ENCODE measurements around the gene LRRC75A. TPM values are rescaled to one million over a fixed set of nuclear protein-coding genes. Genes with fewer than 3 reads are reported as not detected.
A peak's percentile ranks its signal among the peaks of the same experiment; 100 is the strongest.

The LRRC75A gene
- total RNA-seq, 1 donor from 2014 or later = 0.96 TPM

DNA sequence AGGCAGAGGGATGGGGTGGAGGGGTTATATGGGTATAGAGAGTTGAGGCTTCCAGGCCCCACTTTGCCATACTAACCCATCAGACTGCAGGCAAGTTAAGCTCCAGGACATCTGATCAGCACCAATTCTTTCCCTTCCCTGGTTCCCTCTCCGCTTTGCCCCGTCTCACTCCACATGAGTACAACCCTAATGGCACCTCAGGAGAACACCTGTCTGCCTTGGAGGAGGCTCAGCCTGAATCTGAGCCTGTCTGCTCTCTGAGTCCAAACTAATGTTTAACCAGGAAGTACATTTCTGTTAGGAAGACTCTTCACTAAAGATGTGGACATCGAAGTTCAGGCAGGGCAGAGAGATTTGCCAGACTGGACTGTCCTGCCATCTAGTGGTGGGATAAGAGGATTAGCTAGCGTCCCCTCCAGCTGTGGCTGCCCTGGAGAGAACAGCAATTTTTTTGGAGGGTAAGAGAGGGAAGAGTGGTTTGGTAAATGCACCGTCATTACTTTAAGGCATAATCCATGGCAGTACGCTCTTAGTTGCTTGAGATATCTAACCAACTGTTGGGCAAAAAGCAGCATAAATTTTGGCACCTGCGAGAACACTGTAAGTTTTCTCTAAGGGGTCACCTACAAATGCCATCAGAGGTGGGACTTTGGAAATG is 29.2 kb upstream of the LRRC75A start:
- Histone ChIP-seq H3K4me3 (no peak overlapping the region), H3K27ac (replicated peaks) (no peak overlapping the region), H3K4me1 (peaks cover 13% of the 10 kb centered on the region), H3K9me3 (replicated peaks) (no peaks in the 10 kb centered on the region), H3K27me3 (ENCODE audit: low read depth) (peaks cover 21% of the 10 kb centered on the region), H3K36me3 (no peaks in the 10 kb centered on the region)
- TF ChIP-seq, protein P1, sequence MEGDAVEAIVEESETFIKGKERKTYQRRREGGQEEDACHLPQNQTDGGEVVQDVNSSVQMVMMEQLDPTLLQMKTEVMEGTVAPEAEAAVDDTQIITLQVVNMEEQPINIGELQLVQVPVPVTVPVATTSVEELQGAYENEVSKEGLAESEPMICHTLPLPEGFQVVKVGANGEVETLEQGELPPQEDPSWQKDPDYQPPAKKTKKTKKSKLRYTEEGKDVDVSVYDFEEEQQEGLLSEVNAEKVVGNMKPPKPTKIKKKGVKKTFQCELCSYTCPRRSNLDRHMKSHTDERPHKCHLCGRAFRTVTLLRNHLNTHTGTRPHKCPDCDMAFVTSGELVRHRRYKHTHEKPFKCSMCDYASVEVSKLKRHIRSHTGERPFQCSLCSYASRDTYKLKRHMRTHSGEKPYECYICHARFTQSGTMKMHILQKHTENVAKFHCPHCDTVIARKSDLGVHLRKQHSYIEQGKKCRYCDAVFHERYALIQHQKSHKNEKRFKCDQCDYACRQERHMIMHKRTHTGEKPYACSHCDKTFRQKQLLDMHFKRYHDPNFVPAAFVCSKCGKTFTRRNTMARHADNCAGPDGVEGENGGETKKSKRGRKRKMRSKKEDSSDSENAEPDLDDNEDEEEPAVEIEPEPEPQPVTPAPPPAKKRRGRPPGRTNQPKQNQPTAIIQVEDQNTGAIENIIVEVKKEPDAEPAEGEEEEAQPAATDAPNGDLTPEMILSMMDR (IDR thresholded peaks at IDR 0.05; ENCODE audit: borderline replicate concordance) = peak; percentile 95
- intact Hi-C loops (cut with micrococcal nuclease) = loop anchor here (5.0 to 10.0 kb wide), 2 partner anchors 69 to 136 kb away; partner anchors contain the start of gene UBB
- DNase-seq = peak; percentile 50

DNA sequence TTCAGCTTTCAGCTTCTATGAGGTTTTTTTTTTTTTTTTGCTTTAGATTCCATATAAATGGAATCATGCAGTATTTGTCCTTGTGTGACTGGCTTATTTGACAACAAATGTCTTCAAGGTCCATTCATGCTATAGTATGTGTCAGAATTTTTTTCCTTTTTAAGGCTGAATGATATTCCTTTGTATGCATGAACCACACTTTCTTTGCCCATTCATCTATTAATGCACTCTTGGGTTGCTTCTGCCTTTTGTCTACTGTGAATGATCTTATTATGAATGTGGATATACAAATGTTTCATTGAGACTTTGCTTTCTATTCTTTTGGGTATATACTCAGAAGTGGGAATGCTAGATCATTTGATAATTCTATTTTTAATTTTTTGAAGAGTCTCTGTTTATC is 27.0 kb upstream of the LRRC75A start:
- DNase-seq = no peak
- TF ChIP-seq, protein P1 (IDR thresholded peaks at IDR 0.05; ENCODE audit: borderline replicate concordance) = no peak
- intact Hi-C loops (cut with micrococcal nuclease) = loop anchor here (5.0 kb wide), 1 partner anchor 57 kb away; no protein-coding TSS in a partner anchor
- Histone ChIP-seq H3K9me3 (replicated peaks) (no peaks in the 10 kb centered on the region), H3K4me1 (peaks cover 15% of the 10 kb centered on the region), H3K4me3 (no peak overlapping the region), H3K36me3 (no peaks in the 10 kb centered on the region), H3K27ac (replicated peaks) (no peak overlapping the region), H3K27me3 (ENCODE audit: low read depth) (peaks cover 16% of the 10 kb centered on the region)

DNA sequence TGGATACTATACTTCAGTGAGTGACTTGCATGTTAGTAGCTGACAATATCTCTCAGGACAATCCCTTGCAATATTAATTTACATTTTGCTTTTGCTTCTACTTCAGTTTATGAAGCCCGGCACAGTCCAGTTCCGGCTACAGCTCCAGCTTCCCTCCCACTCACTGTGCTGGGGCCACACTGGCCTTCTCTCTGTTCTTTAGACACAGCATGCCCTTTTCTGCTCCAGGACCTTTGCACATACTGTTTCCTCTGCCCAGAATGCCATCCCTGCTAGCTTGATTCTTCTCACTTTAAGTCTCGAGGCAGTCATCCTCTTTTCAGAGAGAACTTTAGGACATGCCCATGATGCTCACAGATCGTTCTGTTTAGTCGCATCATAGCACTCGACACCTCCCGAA is 25.5 kb upstream of the LRRC75A start:
- intact Hi-C loops (cut with micrococcal nuclease) = loop anchor here (5.0 kb wide), 1 partner anchor 55 kb away; no protein-coding TSS in a partner anchor
- no peak overlapping the region for H3K4me3 ChIP-seq
- H3K36me3 ChIP-seq = no peaks in the 10 kb centered on the region

DNA sequence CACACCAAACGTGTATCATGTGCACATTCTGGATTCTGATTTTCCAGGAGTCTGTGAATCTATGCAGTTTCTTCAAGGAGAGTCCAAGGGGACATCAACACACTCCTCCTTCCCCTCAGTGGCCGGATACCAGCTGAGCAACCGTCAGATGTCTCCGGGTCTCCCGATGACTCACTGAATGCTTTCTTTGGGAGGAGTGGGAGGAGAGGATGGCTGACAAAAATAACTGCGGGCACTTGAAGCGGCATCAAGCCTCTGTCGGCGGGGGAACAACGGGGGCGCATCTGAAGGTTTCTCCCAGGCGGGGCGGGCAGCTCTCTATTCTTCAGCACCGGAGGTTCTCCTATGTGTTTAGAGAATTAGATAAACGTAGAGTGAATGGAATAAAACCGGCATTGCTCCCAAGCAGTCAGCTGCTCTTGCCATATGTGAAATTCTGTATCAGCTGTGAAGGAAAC is 24.6 kb upstream of the LRRC75A start:
- intact Hi-C loops (cut with micrococcal nuclease) = loop anchor here (5.0 kb wide), 1 partner anchor 54 kb away; no protein-coding TSS in a partner anchor

More for the DNA sequence above, 25.5 kb upstream of the LRRC75A start:
- Histone ChIP-seq H3K9me3 (replicated peaks) (no peaks in the 10 kb centered on the region), H3K27ac (replicated peaks) (no peak overlapping the region), H3K27me3 (ENCODE audit: low read depth) (peaks cover 16% of the 10 kb centered on the region), H3K4me1 (peaks cover 15% of the 10 kb centered on the region)
- TF ChIP-seq, protein P1 (IDR thresholded peaks at IDR 0.05; ENCODE audit: borderline replicate concordance) = no peak
- DNase-seq = no peak

DNA sequence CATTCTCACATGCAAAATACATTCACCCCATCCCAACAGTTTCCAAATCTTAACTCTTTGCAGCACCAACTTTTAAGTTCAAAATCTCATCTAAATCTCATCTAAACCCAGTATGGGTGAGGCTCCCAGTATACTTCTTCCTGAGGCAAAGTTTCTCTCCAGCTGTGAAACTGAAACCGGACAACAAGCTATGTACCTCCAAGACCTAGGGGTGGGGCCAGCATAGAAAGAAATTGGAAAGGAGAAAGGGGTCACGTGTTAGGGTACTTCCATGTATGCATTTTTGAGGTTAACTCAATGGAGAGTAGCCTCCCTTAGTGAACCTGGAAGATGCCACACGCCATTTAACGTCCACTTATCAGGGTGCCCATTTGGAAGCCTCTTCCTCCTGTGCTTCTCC is 23.9 kb upstream of the LRRC75A start:
- H3K36me3 ChIP-seq = no peaks in the 10 kb centered on the region
- TF ChIP-seq, protein P1 (IDR thresholded peaks at IDR 0.05; ENCODE audit: borderline replicate concordance) = no peak
- no peak overlapping the region for H3K4me3 ChIP-seq
- no peaks in the 10 kb centered on the region for H3K9me3 ChIP-seq (replicated peaks)
- peaks cover 13% of the 10 kb centered on the region for H3K4me1 ChIP-seq
- no peak for DNase-seq
- intact Hi-C loops (cut with micrococcal nuclease) = loop anchor here (5.0 kb wide), 1 partner anchor 54 kb away; no protein-coding TSS in a partner anchor
- H3K27me3 ChIP-seq (ENCODE audit: low read depth) = peaks cover 16% of the 10 kb centered on the region
- no peak overlapping the region for H3K27ac ChIP-seq (replicated peaks)

More for the DNA sequence above, 24.6 kb upstream of the LRRC75A start:
- no peak overlapping the region for H3K27ac ChIP-seq (replicated peaks)
- TF ChIP-seq, protein P1 (IDR thresholded peaks at IDR 0.05; ENCODE audit: borderline replicate concordance) = no peak
- peak overlapping the region; percentile 44 for H3K4me3 ChIP-seq
- H3K4me1 ChIP-seq = peaks cover 15% of the 10 kb centered on the region
- H3K36me3 ChIP-seq = no peaks in the 10 kb centered on the region
- no peaks in the 10 kb centered on the region for H3K9me3 ChIP-seq (replicated peaks)
- H3K27me3 ChIP-seq (ENCODE audit: low read depth) = peaks cover 16% of the 10 kb centered on the region
- no peak for DNase-seq

Data from left ventricle myocardium inferior (tissue), 1 donor.